HCT116 (cell line): Measurements from ENCODE around the gene SMARCA2. TPM values are rescaled to one million over a fixed set of nuclear protein-coding genes. Genes with fewer than 3 reads are reported as not detected.

Experiments used
- ATAC-seq: fragments of 200-7000 bp; cut with Tn5 transposase; 2 replicates; pipeline ENCODE4 v1.9.1; 2020; ENCODE audit warnings: mild to moderate bottlenecking, moderate library complexity
- BruUV-seq: library from RNA; stranded (reverse); fragments of 400-500 nt; replicated peaks from 2 replicates; lab custom pipeline; 2021; lab: Mats Ljungman, UMichigan
- CTCF ChIA-PET: fragments of 300-600 bp; sonication (Branson Sonifier 250); formaldehyde crosslinking; loops from one replicate; lab custom pipeline; 2021; ENCODE audit warnings: antibody characterized with exemption; lab: Charles Lee
- POLR2A ChIA-PET: fragments of 300-600, 350-600 bp; sonication (Branson Sonifier 250); formaldehyde crosslinking; loops from one replicate; lab custom pipeline; 2021; ENCODE audit warnings: antibody characterized with exemption; lab: Charles Lee
- RAD21 ChIA-PET, 2 experiments: fragments of 300-600 bp; sonication (Branson Sonifier 250); formaldehyde crosslinking; loops; one replicate each; lab custom pipeline; 2023; ENCODE audit warnings: low total read pairs in 2 of 2; ENCODE audit not compliant: uncharacterized antibody in 2 of 2, unreplicated experiment in 2 of 2, low non-redundant PET in 1 of 2; lab: Charles Lee
- DNase-seq: peaks from one replicate; pipeline ENCODE4 v3.0.0-alpha.2; 2010; ENCODE audit warnings: low read depth, low spot score
- H2AFZ ChIP-seq: fragments of 200-600 bp; shearing (Covaris generic), sonication (generic); 2 replicates; pipeline ENCODE4 v1.6.1; 2017; ENCODE audit warnings: low read depth, mixed run types, mixed read lengths, antibody characterized with exemption, low read length; ENCODE audit not compliant: poor library complexity, severe bottlenecking
- H3K27ac ChIP-seq: 2 replicates; pipeline ENCODE4 v1.5.1; 2012; ENCODE audit warnings: low read depth, low read length
- H3K27me3 ChIP-seq: fragments of 200-600 bp; sonication (generic); 2 replicates; pipeline ENCODE4 v1.6.1; 2016; ENCODE audit warnings: mixed run types, low read length, mixed read lengths; ENCODE audit not compliant: insufficient read depth
- H3K36me3 ChIP-seq, 2 experiments: fragments of 200-500 bp in 1 of 2; fragments of 200-600 bp in 1 of 2; sonication (Bioruptor generic) in 1 of 2; sonication (generic) in 1 of 2; 2 replicates each; pipeline versions ENCODE4 v1.5.1 to v1.6.1; 2014 to 2016; ENCODE audit warnings: low read length in 2 of 2, inconsistent platforms in 1 of 2, mixed read lengths in 1 of 2, mixed run types in 1 of 2; ENCODE audit not compliant: insufficient read depth in 2 of 2, control insufficient read depth in 1 of 2
- H3K4me1 ChIP-seq, 2 experiments: fragments of 200-600 bp in 1 of 2; sonication (generic) in 1 of 2; 2 replicates each; pipeline versions ENCODE4 v1.5.1 to v1.6.1; 2012 to 2017; ENCODE audit warnings: low read length in 2 of 2, inconsistent platforms in 1 of 2, mild to moderate bottlenecking in 1 of 2, mixed read lengths in 1 of 2, mixed run types in 1 of 2, moderate library complexity in 1 of 2; ENCODE audit not compliant: insufficient read depth in 2 of 2, control insufficient read depth in 1 of 2
- H3K4me2 ChIP-seq: fragments of 200-600 bp; sonication (generic); 2 replicates; pipeline ENCODE4 v1.6.1; 2017; ENCODE audit warnings: mixed run types, low read length, mixed read lengths
- H3K4me3 ChIP-seq, 2 experiments: fragments of 200-600 bp in 1 of 2; sonication (generic) in 1 of 2; replicated peaks in 1 of 2; 2 replicates each; pipeline ENCODE4 v1.5.1; 2011 to 2016; ENCODE audit warnings: low read length in 2 of 2, control low read depth in 1 of 2, low read depth in 1 of 2, mild to moderate bottlenecking in 1 of 2, mixed read lengths in 1 of 2, mixed run types in 1 of 2
- H3K79me2 ChIP-seq: fragments of 200-600 bp; sonication (generic); 2 replicates; pipeline ENCODE4 v1.6.1; 2017; ENCODE audit warnings: mild to moderate bottlenecking, mixed run types, low read length, moderate library complexity, mixed read lengths; ENCODE audit not compliant: insufficient read depth
- H3K9ac ChIP-seq: fragments of 200-600 bp; sonication (generic); 2 replicates; pipeline ENCODE4 v1.6.1; 2016; ENCODE audit warnings: low read length, mixed read lengths
- H3K9me2 ChIP-seq: fragments of 200-600 bp; sonication (generic), shearing (Covaris generic); 2 replicates; pipeline ENCODE4 v1.6.1; 2017; ENCODE audit warnings: mixed run types, mild to moderate bottlenecking, moderate library complexity; ENCODE audit not compliant: insufficient read depth
- H3K9me3 ChIP-seq, 2 experiments: fragments of 200-500 bp in 1 of 2; fragments of 200-600 bp in 1 of 2; sonication (Bioruptor generic) in 1 of 2; sonication (generic) in 1 of 2; 2 replicates each; pipeline ENCODE4 v1.6.1; 2014 to 2017; ENCODE audit warnings: low read length in 2 of 2, mixed read lengths in 2 of 2, inconsistent platforms in 1 of 2, low read depth in 1 of 2, mild to moderate bottlenecking in 1 of 2, mixed run types in 1 of 2, moderate library complexity in 1 of 2; ENCODE audit not compliant: control insufficient read depth in 1 of 2, insufficient read depth in 1 of 2
- H4K20me1 ChIP-seq: fragments of 200-600 bp; sonication (generic), shearing (Covaris generic); 2 replicates; pipeline ENCODE4 v1.6.1; 2017; ENCODE audit warnings: mixed run types, mild to moderate bottlenecking, moderate library complexity; ENCODE audit not compliant: insufficient read depth
- CBX3 ChIP-seq: IDR thresholded peaks from 2 replicates; pipeline ENCODE4 v1.6.1; 2012; ENCODE audit warnings: low read depth
- CTCF ChIP-seq, 3 experiments: fragments of 200-600 bp in 1 of 3; sonication (generic) in 1 of 3; IDR thresholded peaks in 2 of 3; conservative IDR thresholded peaks in 1 of 3; 2 replicates each; pipeline ENCODE4 v1.5.1; 2012 to 2017; ENCODE audit warnings: low read depth in 2 of 3, low read length in 2 of 3, antibody characterized with exemption in 1 of 3, borderline replicate concordance in 1 of 3, control low read depth in 1 of 3, mild to moderate bottlenecking in 1 of 3, mixed read lengths in 1 of 3, mixed run types in 1 of 3, moderate library complexity in 1 of 3; ENCODE audit not compliant: insufficient read depth in 1 of 3
- ELF1 ChIP-seq: IDR thresholded peaks from 2 replicates; pipeline ENCODE4 v1.6.1; 2012; ENCODE audit warnings: low read depth, borderline replicate concordance
- EZH2 ChIP-seq: fragments of 200-600 bp; sonication (generic); IDR thresholded peaks from 2 replicates; pipeline ENCODE4 v1.6.1; 2017; ENCODE audit warnings: antibody characterized with exemption, mixed run types
- EZH2phosphoT487 ChIP-seq: fragments of 200-600 bp; IDR thresholded peaks from 2 replicates; pipeline ENCODE4 v1.6.1; 2018; ENCODE audit warnings: antibody characterized with exemption, borderline replicate concordance
- POLR2A ChIP-seq: IDR thresholded peaks from 2 replicates; pipeline ENCODE4 v1.7.0; 2011; ENCODE audit warnings: borderline replicate concordance; ENCODE audit not compliant: insufficient read depth, insufficient read length; ENCODE audit errors: extremely low read depth
- POLR2AphosphoS5 ChIP-seq: IDR thresholded peaks from 2 replicates; pipeline ENCODE4 v1.6.1; 2011; ENCODE audit warnings: mild to moderate bottlenecking, low read depth, low read length, moderate library complexity
- REST ChIP-seq: IDR thresholded peaks from 2 replicates; pipeline ENCODE4 v1.6.1; 2012; ENCODE audit warnings: low read depth
- SIN3A ChIP-seq: IDR thresholded peaks from 2 replicates; pipeline ENCODE4 v1.6.1; 2012; ENCODE audit warnings: low read depth
- SRF ChIP-seq: IDR thresholded peaks from 2 replicates; pipeline ENCODE4 v1.6.1; 2012; ENCODE audit warnings: low read depth
- TCF7L2 ChIP-seq: IDR thresholded peaks from 2 replicates; pipeline ENCODE4 v1.7.0; 2011; ENCODE audit warnings: borderline replicate concordance, inconsistent platforms; ENCODE audit not compliant: insufficient read depth, insufficient read length; ENCODE audit errors: extremely low read depth
- ZBTB33 ChIP-seq: IDR thresholded peaks from 2 replicates; pipeline ENCODE4 v1.6.1; 2011; ENCODE audit warnings: mild to moderate bottlenecking, low read length, moderate library complexity; ENCODE audit not compliant: insufficient replicate concordance; ENCODE audit errors: extremely low read depth
- ZFX ChIP-seq: fragments of 450-650 bp; IDR thresholded peaks from 2 replicates; pipeline ENCODE4 v1.6.1; 2017
- intact Hi-C: fragments of 100-400 bp; cut with micrococcal nuclease; formaldehyde crosslinking; loops from 2 replicates; pipeline ENCODE4 v1.10.0; 2022
- total RNA-seq: library from RNA; stranded (reverse); gene quantifications from one replicate; pipeline ENCODE4 v1.2.1, GENCODE V29; 2021; ENCODE audit not compliant: unreplicated experiment

SMARCA2 gene
- total RNA-seq, 1 experiment from 2014 or later = 14.7 TPM

- H3K4me1 ChIP-seq = no peaks in the 10 kb centered on the region
- H3K27me3 ChIP-seq = no peaks in the 10 kb centered on the region
- BruUV-seq = no TSS peak
- no peak for DNase-seq
- TF ChIP-seq ZBTB33 (no peak), SIN3A (no peak), POLR2AphosphoS5 (no peak), POLR2A (no peak), SRF (no peak), ZFX (no peak), CBX3 (no peak), EZH2phosphoT487 (no peak), ELF1 (no peak), TCF7L2 (no peak), REST (no peak), EZH2 (no peak), CTCF (IDR thresholded peaks at IDR 0.05 in 2 of 3, conservative IDR thresholded peaks at IDR 0.05 in 1 of 3; ENCODE audit: borderline replicate concordance in 1 of 3, insufficient read depth in 1 of 3, low read depth in 2 of 3, low read length in 2 of 3) (no peak)
- H3K9me3 ChIP-seq = no peaks in the 10 kb centered on the region
- no peaks in the 10 kb centered on the region for H3K79me2 ChIP-seq
- no peaks in the 10 kb centered on the region for H4K20me1 ChIP-seq
- ChIA-PET CTCF (no interaction called here), RAD21 (no interaction called here), POLR2A (no interaction called here)
- intact Hi-C loops = no loop called here
- ATAC-seq = no peak
- H3K9me2 ChIP-seq = no peaks in the 10 kb centered on the region
- no peaks in the 10 kb centered on the region for H3K36me3 ChIP-seq
- H3K9ac ChIP-seq = no peak overlapping the region
- no peak overlapping the region for H3K4me2 ChIP-seq
- no peak overlapping the region for H3K4me3 ChIP-seq
- no peak overlapping the region for H3K27ac ChIP-seq
- no peak overlapping the region for H2AFZ ChIP-seq
Measured at GRCh38 chr9:2040828-2041227, 25.7 kb downstream of the SMARCA2 start.
